ENCODE measurements around the gene RAD9A.

Gene RAD9A

DNA sequence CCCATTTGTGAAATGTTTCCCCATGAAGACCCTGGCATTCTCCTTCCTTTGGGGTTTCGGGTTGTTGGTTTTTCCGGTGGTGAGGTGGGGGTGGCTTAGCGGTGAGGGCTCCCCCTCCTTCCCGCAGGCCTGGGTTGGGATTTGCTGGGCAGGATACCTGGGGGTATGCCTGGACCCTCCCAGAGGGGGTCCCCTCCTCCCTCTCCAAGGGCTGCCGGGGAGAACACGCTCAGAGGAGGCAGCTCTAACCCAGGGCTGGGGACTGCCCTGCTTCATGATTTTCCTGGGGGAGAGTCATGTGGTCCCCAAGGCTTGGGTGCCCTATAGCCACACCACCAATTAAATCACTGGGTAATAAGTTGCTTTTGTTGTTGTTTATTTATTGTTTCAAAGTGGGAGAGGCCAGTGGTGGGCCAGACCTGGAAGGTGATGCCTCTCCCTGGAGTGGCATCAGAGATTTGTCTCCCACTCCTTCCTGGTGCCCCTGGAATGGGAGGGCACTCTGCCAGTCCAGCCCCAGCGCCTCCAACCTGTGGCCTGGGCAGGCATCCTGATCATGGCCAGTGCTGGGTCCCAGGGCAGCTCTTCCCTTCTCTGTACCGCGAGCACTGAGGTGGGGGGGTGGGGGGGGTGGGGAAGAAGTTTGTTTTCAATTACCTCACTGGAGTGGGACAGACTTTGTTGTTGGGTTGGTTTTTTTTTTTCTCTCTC, 17.1 kb upstream of the RAD9A start:
- no peak for DNase-seq (ENCODE audit: low read depth, low spot score)

GRCh38 chr11:67375320-67376055, 16.3 kb upstream of the RAD9A start:
- no peak for DNase-seq (ENCODE audit: low read depth, low spot score)

DNA sequence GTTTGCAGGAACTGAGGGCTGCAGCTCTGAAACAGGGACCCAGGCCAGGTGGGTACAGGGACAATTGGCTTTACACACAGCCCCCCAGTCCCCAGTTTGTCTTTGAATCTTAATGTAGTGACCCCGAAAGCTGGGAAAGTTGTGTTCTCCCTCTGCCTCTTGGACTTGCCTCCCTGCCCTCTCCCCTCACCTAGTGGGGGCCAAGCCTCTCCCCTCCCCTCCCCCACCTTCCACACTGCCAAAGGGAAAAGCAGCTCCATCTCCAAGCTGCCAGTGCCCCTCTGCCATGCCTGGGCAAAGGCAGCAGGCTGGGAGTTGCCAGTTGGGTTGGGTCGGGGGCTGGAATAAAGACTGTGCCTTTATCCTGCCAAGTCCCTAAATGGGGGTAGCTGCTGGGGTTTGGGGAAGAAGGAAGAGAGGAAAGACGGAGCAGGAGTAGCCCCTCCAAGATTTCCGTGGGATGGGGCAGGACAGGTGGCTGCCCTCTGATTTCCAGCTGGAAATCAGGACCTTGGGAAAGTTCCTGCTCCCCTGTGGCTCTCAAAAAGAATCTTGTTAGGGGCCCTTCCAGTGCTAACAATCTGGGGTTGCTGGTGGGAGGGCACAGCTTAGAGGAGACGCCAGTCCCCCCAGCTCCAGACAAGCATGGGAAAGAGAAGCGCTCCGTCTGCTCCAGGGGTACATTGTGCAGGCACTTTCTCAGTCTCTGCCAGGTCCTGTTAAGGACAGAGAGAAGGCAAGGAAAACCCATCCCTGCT, 15.5 kb upstream of the RAD9A start:
- no peak for DNase-seq (ENCODE audit: low read depth, low spot score)

DNA sequence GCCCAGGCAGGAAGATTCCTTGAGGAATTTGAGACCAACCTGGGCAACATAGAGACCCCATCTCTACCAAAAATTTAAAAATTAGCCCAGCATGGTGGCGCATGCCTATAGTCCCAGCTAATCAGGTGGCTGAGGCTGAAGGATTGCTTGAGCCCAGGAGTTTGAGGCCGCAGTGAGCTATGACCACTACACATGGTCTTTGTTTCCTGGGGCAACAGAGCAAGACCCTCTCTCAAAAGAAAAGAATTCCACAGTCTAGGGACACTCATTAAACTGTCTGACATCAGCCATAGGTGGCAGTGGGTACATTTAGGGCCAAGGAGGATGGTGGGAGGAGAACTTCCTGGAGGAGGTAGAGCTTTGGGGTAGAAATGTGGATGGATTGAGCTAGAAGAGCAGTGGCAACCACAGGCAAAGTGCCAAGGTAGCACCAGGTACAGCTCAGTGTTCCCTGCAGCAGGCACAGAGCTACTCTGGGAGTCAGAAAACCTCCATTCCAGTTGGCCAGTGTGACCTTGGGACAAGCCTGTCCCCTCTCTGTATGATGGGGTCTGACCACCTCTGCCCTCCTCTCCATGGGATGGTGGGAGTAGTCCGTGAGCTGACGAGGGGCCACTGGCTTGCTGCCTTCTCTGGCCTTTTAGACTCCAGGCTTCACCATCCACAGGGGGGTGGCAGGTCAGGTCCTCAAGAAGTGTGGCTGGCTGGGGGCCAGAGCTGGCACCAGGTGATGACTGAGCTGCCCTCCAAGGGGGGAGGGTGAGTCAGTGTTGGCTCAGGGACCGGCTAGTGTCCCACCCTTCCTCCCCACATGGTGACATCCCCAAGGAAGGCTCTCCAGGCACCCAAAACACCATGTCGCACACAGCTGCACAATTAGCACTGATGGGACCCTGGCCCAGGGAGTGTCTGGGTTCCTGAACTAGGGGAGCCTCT, 14.6 kb upstream of the RAD9A start:
- DNase-seq (ENCODE audit: low read depth, low spot score): no peak

- no peak for DNase-seq (ENCODE audit: low read depth, low spot score)
Measured at GRCh38 chr11:67378544-67378943, 13.2 kb upstream of the RAD9A start.

DNA sequence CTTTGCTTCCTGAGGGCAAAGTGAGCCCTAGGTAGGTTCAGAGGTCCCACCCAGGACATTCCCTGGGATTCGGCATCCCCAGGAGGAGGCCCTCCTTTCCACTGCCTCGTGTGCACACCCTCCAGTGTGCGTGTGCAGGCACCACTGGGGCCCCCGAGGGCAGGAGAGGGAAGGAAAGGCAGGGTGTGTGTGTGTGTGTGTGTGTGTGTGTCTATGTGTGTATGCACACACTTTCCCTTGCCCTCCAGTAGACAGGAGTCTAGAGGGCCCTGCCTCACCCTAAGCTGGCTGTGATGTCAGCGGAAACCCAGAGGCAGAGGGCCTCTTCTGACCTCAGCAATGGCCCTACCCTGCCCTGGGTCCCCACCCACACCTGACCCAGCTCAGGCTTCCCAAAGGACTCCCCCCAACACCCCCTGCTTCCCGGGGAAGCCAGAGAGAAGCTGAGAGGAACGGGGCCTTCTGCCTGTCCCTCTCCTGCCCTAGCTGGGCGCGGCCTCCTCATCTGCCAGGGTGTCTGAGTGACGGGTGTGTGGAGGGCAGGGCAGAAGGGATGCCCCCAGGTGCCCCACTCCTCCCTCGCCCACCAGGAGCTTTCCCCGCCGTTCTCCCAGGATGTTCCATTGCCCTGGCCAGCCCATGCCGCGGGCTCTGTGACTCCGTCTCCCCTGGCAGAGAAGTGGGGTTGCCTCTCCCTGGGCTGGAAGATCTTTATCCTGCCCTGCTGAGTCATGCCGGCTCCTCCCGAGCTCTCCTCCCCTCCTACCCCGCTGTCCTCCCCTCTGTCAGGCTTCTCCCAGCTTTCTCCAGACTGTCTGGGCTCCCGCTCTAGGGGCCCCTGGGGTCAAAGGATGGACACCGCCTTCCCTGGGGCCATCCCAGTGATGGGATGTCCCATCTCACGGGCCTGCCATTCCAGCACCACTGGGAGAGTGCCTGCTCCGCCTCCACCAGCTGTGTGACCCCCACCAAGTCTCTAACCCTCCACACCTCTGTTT, 12.4 kb upstream of the RAD9A start:
- DNase-seq (ENCODE audit: low read depth, low spot score): no peak

DNA sequence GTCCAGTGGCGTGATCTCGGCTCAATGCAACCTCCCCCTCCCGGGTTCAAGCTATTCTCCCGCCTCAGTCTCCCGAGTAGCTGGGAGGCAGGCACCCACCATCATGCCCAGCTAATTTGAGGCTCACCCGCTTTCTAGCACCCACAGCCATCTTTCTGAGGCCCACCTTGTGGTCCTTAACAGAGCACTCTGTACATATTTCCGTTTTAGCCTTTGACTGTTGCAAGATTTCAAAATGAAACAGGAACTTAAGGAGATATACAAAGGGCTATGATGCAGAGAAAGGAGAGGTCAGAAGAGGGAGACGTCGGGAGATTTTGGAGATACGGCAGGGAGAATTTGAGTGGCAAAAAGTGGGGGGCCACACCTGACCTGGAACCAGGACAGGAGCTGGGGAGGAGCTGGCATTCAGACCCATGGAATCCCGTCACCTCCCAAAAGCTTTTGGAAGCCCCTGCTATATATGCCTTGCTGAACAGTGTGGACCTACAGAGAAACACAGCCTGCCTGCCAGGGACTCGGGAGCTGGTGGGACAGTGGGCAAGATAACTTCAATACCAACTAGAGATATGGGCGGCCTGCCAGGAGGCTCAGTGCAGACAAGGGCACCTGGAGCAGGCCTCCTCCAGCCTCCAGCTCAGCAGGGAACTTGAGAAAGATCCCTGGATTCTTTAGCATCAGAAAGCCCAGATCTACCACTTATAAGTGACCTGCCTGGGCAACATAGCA, 10.4 kb upstream of the RAD9A start:
- no peak for DNase-seq (ENCODE audit: low read depth, low spot score)

DNA sequence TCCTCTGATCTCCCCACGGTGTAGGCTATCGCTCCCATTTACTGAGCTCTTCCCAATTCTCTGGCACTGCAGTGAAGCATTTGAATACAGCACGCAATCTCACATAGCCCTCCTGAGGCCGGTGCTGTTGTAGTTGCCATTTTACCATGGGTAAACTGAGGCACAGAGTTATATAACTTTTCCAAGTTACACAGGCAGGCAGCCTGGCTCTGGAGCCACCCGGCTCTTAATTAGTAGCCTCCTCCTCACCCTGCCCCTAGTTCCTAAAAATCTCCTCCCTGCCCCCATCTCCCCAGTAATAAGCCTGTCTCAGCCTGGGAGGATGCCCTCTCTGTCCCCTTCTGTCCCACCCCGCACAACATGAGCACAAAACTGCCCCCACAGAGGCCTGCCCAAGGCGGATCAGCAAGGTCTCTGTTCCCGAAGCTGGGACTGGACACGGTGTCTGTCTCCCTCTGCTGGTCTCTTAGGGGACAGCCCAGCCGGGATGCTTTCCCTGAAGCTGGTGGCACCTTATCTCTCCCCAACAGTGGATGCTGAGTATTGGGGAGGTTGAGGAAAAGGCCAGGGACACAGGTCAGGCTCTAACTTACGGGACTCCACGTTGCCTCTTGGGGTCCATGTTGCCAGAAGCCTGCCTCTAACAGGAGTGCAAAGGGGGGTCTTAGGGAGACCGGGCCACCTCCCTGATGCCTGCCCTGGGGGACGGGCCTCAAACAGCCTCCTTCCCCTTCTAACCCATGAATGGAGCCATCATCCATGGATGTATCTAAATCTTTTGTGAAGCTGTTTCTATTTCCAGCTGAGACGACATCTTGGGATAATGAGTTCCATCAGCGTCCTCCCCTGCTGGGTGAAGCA, 9.3 kb upstream of the RAD9A start:
- no peak for DNase-seq (ENCODE audit: low read depth, low spot score)

- DNase-seq (ENCODE audit: low read depth, low spot score): no peak
Measured at GRCh38 chr11:67384851-67385366, 6.9 kb upstream of the RAD9A start.

DNA sequence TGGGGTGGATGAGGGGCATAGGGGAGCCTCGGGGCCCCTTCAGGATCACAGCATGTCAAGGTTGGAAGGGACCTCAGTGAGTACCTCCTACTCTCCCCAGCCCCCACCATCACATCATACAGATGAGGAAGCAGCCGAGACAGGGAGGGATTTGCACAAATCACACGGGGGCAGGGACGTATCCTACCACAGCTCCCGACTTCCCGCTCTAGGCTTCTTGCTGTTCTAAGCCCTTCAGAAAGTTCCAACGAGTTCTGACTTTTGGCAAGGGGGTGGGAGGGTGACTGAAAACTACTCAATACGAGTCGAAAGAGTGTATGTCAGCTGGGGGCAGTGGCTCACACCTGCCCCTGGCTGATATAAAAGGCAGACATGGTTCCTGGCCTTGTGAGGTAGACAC, 4.7 kb upstream of the RAD9A start:
- DNase-seq (ENCODE audit: low read depth, low spot score): no peak

DNA sequence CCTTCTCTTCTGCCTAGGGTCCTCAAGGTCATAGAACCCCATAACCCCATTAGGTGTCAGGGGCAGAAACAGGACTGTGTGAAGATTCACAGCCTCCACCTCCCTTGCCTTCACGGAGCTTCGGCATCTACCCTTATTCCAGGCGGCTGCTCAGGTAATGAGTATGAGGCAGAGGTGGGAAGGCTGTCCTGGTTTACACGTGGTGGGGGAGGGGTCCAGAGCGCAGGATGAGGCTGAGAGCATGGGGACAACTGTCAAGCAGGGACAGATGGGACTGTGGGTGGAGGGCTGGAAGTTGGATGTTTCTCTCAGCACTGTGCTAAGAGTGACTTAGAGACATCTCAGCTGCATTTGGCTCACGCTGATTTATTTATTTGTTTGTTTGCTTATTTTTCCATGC, 4.3 kb upstream of the RAD9A start:
- DNase-seq (ENCODE audit: low read depth, low spot score): no peak

- DNase-seq (ENCODE audit: low read depth, low spot score): no peak
Measured at GRCh38 chr11:67389477-67389876, 2.3 kb upstream of the RAD9A start.

DNA sequence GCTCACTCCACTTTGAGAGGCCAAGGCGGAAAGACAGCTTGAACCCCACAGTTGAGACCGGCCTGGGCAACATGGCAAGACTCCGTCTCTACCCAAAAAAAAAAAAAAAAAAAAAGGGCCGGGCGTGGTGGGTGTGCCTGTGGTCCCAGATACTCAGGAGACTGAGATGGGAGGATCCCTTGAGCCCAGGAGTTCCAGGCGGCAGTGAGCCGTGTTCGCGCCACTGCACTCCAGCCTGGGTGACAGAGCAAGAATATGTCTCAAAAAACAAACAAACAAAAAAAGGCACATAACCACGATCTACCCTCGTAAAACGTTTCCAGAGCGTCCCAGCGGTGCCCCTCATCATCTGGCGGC, 861 bp upstream of the RAD9A start:
- no peak for DNase-seq (ENCODE audit: low read depth, low spot score)

DNA sequence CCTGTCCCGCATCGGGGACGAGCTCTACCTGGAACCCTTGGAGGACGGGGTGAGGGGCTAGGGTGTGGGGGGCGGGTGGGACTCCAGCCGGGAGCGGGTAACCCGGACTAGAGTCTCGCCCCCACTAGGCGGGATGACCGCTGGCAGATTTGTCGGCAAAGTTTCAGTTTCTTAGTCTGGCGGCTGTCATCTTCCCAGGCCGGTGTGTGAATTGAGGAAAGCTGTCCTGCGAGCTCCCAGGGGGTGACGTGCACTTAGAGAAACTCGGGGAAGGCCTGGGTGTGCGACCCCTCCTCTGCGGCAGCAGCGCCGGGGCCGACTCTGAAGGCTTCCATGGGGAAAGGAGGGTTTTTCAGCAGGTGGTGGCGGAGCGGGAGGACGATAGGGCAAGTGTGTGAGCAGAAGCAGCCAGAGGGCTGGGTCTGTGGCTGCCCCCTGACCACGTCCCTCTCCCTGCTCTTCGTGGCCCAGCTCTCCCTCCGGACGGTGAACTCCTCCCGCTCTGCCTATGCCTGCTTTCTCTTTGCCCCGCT, 463 bp downstream of the RAD9A start:
- no peak for DNase-seq (ENCODE audit: low read depth, low spot score)

DNA sequence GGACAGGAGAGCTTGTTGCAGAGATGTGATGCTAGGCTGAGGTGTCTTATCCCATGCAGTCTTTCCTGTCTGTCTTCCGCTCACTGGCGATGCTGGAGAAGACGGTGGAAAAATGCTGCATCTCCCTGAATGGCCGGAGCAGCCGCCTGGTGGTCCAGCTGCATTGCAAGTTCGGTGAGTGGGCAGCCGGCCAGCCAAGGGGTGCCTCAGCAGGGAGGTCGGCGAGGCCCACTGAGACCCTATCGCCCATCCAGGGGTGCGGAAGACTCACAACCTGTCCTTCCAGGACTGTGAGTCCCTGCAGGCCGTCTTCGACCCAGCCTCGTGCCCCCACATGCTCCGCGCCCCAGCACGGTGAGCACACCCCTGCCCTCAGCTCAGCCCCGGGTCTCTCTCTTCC, 1.7 kb downstream of the RAD9A start:
- DNase-seq (ENCODE audit: low read depth, low spot score): no peak

DNA sequence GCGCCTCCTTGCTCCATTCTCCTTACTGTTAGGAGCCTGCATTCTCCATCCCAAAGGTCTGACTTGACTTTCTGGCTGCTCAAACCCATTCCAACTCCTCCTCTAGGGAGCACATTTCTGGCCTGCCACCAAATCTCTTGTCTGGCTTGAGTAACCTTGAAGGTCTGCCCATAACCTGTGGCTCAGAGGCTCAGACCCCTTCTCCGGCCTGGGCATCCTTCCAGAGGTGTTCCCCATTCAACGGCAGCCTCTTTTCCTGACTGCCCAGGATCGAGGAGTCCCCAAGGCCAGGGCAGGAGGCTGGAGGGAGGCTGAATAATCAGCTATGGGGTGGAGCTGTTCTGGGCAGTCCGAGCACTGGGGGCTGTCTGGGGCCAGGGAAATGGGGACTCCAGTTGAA, 2.2 kb downstream of the RAD9A start:
- DNase-seq (ENCODE audit: low read depth, low spot score): no peak

DNA sequence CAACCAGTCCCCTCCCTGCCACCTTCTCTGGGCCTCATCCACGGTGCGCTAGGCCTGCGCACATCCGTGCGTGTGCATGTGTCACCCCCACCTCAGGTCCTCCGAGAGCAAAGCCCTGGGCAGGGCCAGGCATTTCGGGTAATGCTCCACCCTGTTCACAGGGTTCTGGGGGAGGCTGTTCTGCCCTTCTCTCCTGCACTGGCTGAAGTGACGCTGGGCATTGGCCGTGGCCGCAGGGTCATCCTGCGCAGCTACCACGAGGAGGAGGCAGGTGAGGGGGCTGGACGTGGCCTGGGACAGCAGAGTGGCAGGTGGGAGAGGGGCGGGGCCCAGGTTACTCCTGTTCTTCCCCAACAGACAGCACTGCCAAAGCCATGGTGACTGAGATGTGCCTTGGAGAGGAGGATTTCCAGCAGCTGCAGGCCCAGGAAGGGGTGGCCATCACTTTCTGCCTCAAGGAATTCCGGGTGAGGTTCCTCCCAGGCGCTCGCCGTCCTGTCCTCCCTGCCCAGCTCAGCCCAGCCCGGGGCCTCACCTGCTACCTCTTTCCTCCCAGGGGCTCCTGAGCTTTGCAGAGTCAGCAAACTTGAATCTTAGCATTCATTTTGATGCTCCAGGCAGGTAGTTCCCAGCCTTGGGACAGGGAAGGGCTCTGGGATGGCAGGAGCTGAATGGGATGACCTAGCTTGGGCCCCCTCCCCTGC, 3.9 kb downstream of the RAD9A start:
- no peak for DNase-seq (ENCODE audit: low read depth, low spot score)

DNA sequence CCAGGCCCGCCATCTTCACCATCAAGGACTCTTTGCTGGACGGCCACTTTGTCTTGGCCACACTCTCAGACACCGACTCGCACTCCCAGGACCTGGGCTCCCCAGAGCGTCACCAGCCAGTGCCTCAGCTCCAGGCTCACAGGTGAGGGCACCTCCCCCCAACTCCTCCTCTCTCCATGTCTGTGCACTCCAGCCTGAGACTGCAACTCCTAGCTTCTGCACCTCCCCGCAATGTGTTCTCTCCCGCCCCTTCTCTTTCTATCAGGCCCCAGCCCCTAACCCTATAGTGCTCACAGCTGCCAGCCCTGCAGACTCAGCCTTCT, 4.4 kb downstream of the RAD9A start:
- no peak for DNase-seq (ENCODE audit: low read depth, low spot score)

Measured in brain pericyte (primary cell).